Fibroblast of lung (primary cell): ENCODE data around the gene MYH9. TPM values are rescaled to one million over a fixed set of nuclear protein-coding genes. Genes with fewer than 3 reads are reported as not detected.

ENCODE experiments used
- DNase-seq, 2 donors: peaks; one replicate each; pipeline versions ENCODE4 v3.0.0 to v3.0.0-alpha.2; 2010; ENCODE audit warnings: low read depth in 2 of 2
- H2AFZ ChIP-seq: 2 replicates; pipeline ENCODE4 v1.5.1; 2012; ENCODE audit warnings: low read length, control low read depth, inconsistent platforms
- H3K27ac ChIP-seq: 2 replicates; pipeline ENCODE4 v1.5.1; 2011; ENCODE audit warnings: low read length, control low read depth; ENCODE audit not compliant: insufficient read depth
- H3K27me3 ChIP-seq: 2 replicates; pipeline ENCODE4 v1.5.1; 2011; ENCODE audit warnings: mild to moderate bottlenecking, low read length; ENCODE audit not compliant: control insufficient read depth, insufficient read depth
- H3K36me3 ChIP-seq: 2 replicates; pipeline ENCODE4 v1.5.1; 2011; ENCODE audit warnings: low read length; ENCODE audit not compliant: control insufficient read depth, insufficient read depth
- H3K4me1 ChIP-seq: 2 replicates; pipeline ENCODE4 v1.5.1; 2011; ENCODE audit warnings: low read length; ENCODE audit not compliant: control insufficient read depth, insufficient read depth; ENCODE audit errors: extremely low read depth
- H3K4me2 ChIP-seq: 2 replicates; pipeline ENCODE4 v1.5.1; 2011; ENCODE audit warnings: low read length, control low read depth; ENCODE audit not compliant: insufficient read depth; ENCODE audit errors: extremely low read depth
- H3K4me3 ChIP-seq, 4 experiments: fragments of 200-600 bp in 1 of 4; sonication (generic) in 1 of 4; replicated peaks in 1 of 4; 2 replicates each; pipeline ENCODE4 v1.5.1; 2011 to 2016; ENCODE audit warnings: low read length in 4 of 4, low read depth in 3 of 4, mild to moderate bottlenecking in 3 of 4, control low read depth in 2 of 4, inconsistent platforms in 1 of 4, mixed read lengths in 1 of 4; ENCODE audit not compliant: insufficient read depth in 1 of 4; ENCODE audit errors: control extremely low read depth in 1 of 4
- H3K79me2 ChIP-seq: 2 replicates; pipeline ENCODE4 v1.5.1; 2012; ENCODE audit warnings: mild to moderate bottlenecking, low read length, inconsistent platforms; ENCODE audit not compliant: control insufficient read depth, insufficient read depth
- H3K9ac ChIP-seq: 2 replicates; pipeline ENCODE4 v1.5.1; 2011; ENCODE audit warnings: mild to moderate bottlenecking, low read length, control low read depth; ENCODE audit not compliant: insufficient read depth
- H3K9me3 ChIP-seq: 2 replicates; pipeline ENCODE4 v1.5.1; 2012; ENCODE audit warnings: low read depth, low read length; ENCODE audit not compliant: control insufficient read depth, insufficient read depth
- H4K20me1 ChIP-seq: 2 replicates; pipeline ENCODE4 v1.5.1; 2011; ENCODE audit warnings: low read length; ENCODE audit not compliant: control insufficient read depth, insufficient read depth; ENCODE audit errors: extremely low read depth
- CTCF ChIP-seq, 2 donors: IDR thresholded peaks in 1 of 2; conservative IDR thresholded peaks in 1 of 2; 1 replicate in 1 of 2; 2 replicates in 1 of 2; pipeline ENCODE4 v1.5.1; 2011 to 2012; ENCODE audit warnings: low read length in 2 of 2, control low read depth in 1 of 2, inconsistent platforms in 1 of 2, low read depth in 1 of 2, mild to moderate bottlenecking in 1 of 2
- EZH2 ChIP-seq: IDR thresholded peaks from 2 replicates; pipeline ENCODE4 v1.5.1; 2012; ENCODE audit warnings: low read length, control low read depth, mild to moderate bottlenecking; ENCODE audit errors: missing control alignments
- polyA plus RNA-seq, 2 donors: library from polyadenylated mRNA; depleted of rRNA in 1 of 2; stranded (reverse) in 1 of 2; unstranded in 1 of 2; fragments of >200 nt; gene quantifications; 2 replicates each; pipeline ENCODE4 v1.2.1, GENCODE V29; 2011 to 2012; ENCODE audit warnings: missing spikeins in 1 of 2
- total RNA-seq: library from RNA; depleted of rRNA; stranded (reverse); fragments of >200 nt; gene quantifications from 2 replicates; pipeline ENCODE4 v1.2.1, GENCODE V29; 2014

MYH9 gene
- total and polyA plus RNA-seq, 2 donors (not counting 1 experiment from before 2014, with no cell fraction given), result 677 to 796 TPM

GRCh38 chr22:36301384-36301828 lies 86.4 kb downstream of the MYH9 start:
- Histone ChIP-seq H3K27ac (peak overlapping the region; percentile 98), H3K4me3 (no peak overlapping the region), H3K9me3 (no peaks in the 10 kb centered on the region), H3K9ac (peak overlapping the region; percentile 57), H3K27me3 (no peaks in the 10 kb centered on the region), H3K4me2 (peak overlapping the region; percentile 79), H3K36me3 (peaks cover 88% of the 10 kb centered on the region), H3K79me2 (peaks cover 83% of the 10 kb centered on the region), H2AFZ (no peak overlapping the region), H4K20me1 (peaks cover 4% of the 10 kb centered on the region), H3K4me1 (peaks cover 36% of the 10 kb centered on the region)
- TF ChIP-seq CTCF (conservative IDR thresholded peaks at IDR 0.05 in 1 of 2, IDR thresholded peaks at IDR 0.05 in 1 of 2; ENCODE audit: low read depth in 1 of 2, low read length in 2 of 2) (peak; percentile 79 to 95), EZH2 (no peak)
- DNase-seq, result peak; percentile 43 to 76

- H3K4me1 ChIP-seq, result peaks cover 36% of the 10 kb centered on the region
- no peak overlapping the region for H3K4me3 ChIP-seq
- no peak overlapping the region for H3K9ac ChIP-seq
- no peak overlapping the region for H3K4me2 ChIP-seq
- no peaks in the 10 kb centered on the region for H3K27me3 ChIP-seq
- H3K79me2 ChIP-seq, result peaks cover 79% of the 10 kb centered on the region
- DNase-seq, result no peak
- no peak overlapping the region for H2AFZ ChIP-seq
- TF ChIP-seq CTCF (conservative IDR thresholded peaks at IDR 0.05 in 1 of 2, IDR thresholded peaks at IDR 0.05 in 1 of 2; ENCODE audit: low read depth in 1 of 2, low read length in 2 of 2), result no peak
- no peak for TF ChIP-seq EZH2
- H4K20me1 ChIP-seq, result peaks cover 4% of the 10 kb centered on the region
- H3K9me3 ChIP-seq, result no peaks in the 10 kb centered on the region
- peaks cover 86% of the 10 kb centered on the region for H3K36me3 ChIP-seq
- H3K27ac ChIP-seq, result peak overlapping the region; percentile 98
Measured at GRCh38 chr22:36300396-36301212, 87.2 kb downstream of the MYH9 start.

GRCh38 chr22:36299911-36300310 lies 87.9 kb downstream of the MYH9 start:
- TF ChIP-seq EZH2, result no peak
- no peak for TF ChIP-seq CTCF (conservative IDR thresholded peaks at IDR 0.05 in 1 of 2, IDR thresholded peaks at IDR 0.05 in 1 of 2; ENCODE audit: low read depth in 1 of 2, low read length in 2 of 2)
- peaks cover 4% of the 10 kb centered on the region for H4K20me1 ChIP-seq

More at GRCh38 chr22:36299911-36300310, 87.9 kb downstream of the MYH9 start:
- Histone ChIP-seq H2AFZ (no peak overlapping the region), H3K9ac (no peak overlapping the region), H3K4me1 (peaks cover 31% of the 10 kb centered on the region), H3K79me2 (peaks cover 78% of the 10 kb centered on the region), H3K4me2 (no peak overlapping the region), H3K27me3 (no peaks in the 10 kb centered on the region), H3K27ac (peak overlapping the region; percentile 12), H3K36me3 (peaks cover 86% of the 10 kb centered on the region), H3K9me3 (no peaks in the 10 kb centered on the region), H3K4me3 (no peak overlapping the region)
- no peak for DNase-seq
